ENCODE results near the gene GPR83.

The GPR83 gene

DNA sequence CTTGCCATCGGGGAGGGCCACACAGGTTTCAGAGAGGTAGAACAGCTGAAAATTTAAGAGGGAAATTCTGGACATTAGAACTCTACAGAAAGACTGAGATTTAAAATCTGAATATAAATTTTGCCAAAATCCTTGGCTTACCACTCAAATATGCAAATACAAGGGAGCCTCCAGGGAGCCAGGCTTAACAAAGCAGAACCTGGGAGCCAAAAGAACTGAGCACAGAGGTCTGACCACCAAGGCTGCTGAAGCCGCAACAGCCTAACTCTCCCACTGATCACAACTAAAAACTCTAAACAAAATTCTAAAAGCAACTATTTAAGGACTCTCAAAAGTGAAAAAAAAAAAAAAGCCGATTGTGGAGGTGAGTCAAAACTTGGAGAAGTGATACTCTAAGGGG is 62.6 kb downstream of the GPR83 start:
- H3K4me3 ChIP-seq (ENCODE audit: control insufficient read depth, low read depth, low read length): no peak overlapping the region
- no peak for DNase-seq (ENCODE audit: low read depth)
- TF ChIP-seq, protein P1, sequence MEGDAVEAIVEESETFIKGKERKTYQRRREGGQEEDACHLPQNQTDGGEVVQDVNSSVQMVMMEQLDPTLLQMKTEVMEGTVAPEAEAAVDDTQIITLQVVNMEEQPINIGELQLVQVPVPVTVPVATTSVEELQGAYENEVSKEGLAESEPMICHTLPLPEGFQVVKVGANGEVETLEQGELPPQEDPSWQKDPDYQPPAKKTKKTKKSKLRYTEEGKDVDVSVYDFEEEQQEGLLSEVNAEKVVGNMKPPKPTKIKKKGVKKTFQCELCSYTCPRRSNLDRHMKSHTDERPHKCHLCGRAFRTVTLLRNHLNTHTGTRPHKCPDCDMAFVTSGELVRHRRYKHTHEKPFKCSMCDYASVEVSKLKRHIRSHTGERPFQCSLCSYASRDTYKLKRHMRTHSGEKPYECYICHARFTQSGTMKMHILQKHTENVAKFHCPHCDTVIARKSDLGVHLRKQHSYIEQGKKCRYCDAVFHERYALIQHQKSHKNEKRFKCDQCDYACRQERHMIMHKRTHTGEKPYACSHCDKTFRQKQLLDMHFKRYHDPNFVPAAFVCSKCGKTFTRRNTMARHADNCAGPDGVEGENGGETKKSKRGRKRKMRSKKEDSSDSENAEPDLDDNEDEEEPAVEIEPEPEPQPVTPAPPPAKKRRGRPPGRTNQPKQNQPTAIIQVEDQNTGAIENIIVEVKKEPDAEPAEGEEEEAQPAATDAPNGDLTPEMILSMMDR (IDR thresholded peaks at IDR 0.05; ENCODE audit: control insufficient read depth, insufficient read depth, low read depth, low read length, missing control alignments): no peak

DNA sequence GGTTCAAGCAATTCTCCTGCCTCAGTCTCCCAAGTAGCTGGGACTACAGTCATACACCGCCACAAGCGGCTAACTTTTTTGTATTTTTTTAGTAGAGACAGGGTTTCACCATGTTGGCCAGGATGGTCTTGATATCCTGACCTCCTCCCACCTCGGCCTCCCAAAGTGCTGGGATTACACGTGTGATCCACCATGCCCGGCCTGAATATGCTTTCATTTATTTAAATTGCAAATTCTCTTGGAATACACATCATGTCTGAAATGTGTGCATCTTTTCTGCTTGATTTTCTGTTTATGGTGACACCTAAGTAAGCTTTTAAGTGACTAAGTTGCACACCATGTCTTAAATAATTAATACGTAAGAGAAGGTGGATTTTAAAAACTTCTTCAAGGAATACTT is 65.2 kb downstream of the GPR83 start:
- DNase-seq (ENCODE audit: low read depth): no peak
- TF ChIP-seq, protein P1 (IDR thresholded peaks at IDR 0.05; ENCODE audit: control insufficient read depth, insufficient read depth, low read depth, low read length, missing control alignments): no peak
- no peak overlapping the region for H3K4me3 ChIP-seq (ENCODE audit: control insufficient read depth, low read depth, low read length)

DNA sequence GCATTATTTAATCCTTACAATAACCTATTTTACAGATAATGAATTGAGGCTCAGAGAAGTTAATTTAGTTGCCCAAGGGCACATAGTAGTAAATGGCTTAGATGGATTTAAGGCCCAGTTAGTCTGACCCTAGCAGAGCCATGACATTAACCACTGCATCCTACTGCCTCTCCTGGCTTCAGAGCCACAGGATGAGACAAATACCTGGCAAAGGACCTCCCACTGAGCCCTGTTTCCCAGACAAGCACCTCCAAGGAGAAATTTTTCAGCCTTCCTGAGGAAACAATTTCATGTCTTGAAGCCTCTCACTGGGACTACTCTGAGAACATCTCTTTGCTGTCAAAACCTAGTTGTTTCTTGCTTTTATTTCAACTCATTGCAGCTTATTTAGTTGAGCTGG is 68.4 kb downstream of the GPR83 start:
- no peak for DNase-seq (ENCODE audit: low read depth)
- TF ChIP-seq, protein P1 (IDR thresholded peaks at IDR 0.05; ENCODE audit: control insufficient read depth, insufficient read depth, low read depth, low read length, missing control alignments): no peak
- no peak overlapping the region for H3K4me3 ChIP-seq (ENCODE audit: control insufficient read depth, low read depth, low read length)

DNA sequence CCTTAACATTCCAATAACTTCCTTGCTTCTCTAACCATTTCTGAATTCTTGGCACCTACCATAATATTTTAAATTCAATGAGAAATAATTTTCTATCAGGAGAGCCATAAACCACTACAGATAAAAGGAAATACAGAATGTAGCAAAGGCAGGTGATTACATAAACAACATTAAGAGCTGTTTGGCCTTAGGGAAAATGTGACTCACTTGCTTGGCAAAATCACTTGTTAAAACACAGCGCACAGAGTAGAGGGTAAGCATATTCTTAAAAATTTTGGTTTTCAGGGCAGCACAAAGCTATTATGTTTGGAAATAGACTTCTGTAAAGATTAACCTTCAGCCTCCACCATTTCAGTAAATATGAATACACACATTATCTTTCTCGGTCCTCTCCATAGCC is 70.4 kb downstream of the GPR83 start:
- H3K4me3 ChIP-seq (ENCODE audit: control insufficient read depth, low read depth, low read length): no peak overlapping the region
- no peak for DNase-seq (ENCODE audit: low read depth)

DNA sequence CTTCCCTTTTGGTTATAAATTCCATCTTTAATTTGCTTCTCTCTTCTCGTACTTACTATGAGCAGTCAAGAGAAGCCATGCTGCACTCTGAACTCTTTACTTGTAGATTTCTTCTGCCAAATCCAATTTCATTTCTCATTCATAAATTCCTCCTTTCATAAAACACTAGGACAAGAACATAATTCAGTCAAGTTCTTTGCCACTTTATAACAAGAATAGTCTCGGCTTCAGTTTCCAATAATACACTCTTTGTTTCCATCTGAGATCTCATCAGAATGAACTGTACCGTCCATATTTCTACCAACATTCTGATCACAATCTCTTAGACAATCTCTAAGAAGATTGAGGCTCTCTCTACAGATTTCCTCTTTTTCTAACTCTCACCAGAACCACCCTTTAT is 71.7 kb downstream of the GPR83 start:
- TF ChIP-seq, protein P1 (IDR thresholded peaks at IDR 0.05; ENCODE audit: control insufficient read depth, insufficient read depth, low read depth, low read length, missing control alignments): no peak
- no peak overlapping the region for H3K4me3 ChIP-seq (ENCODE audit: control insufficient read depth, low read depth, low read length)
- no peak for DNase-seq (ENCODE audit: low read depth)

More for the DNA sequence above, 70.4 kb downstream of the GPR83 start:
- TF ChIP-seq, protein P1 (IDR thresholded peaks at IDR 0.05; ENCODE audit: control insufficient read depth, insufficient read depth, low read depth, low read length, missing control alignments): no peak

DNA sequence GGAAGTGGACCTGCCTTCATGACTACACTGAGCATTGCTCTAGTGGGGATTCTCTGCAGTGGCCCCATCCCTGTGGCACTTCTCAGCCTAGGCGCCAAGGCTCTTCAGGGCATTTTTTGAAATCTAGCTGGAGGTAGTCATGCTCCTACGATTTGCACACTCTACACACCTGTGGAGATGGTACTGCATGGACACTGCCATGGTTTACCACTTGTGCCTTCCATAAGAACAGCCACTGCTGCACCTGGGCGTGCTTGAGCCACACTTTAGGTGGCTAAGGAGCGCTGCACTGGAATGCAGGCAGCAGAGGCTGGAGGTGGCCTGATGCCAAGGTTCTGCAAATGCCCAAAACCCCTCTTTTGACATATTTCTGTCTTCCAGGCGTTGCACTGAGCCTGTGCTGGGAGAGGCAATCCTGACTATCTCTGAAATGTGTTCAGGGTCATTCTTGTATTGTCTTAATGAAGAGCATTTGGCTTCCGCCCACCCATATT is 72.6 kb downstream of the GPR83 start:
- H3K4me3 ChIP-seq (ENCODE audit: control insufficient read depth, low read depth, low read length): no peak overlapping the region
- TF ChIP-seq, protein P1 (IDR thresholded peaks at IDR 0.05; ENCODE audit: control insufficient read depth, insufficient read depth, low read depth, low read length, missing control alignments): no peak
- DNase-seq (ENCODE audit: low read depth): no peak
